Osteocyte (in vitro differentiated cells): ENCODE results near the gene SCN2A. TPM values are rescaled to one million over a fixed set of nuclear protein-coding genes. Genes with fewer than 3 reads are reported as not detected.
A peak's percentile ranks its signal among the peaks of the same experiment; 100 is the strongest.

Experiments used
- DNase-seq: peaks from one replicate; pipeline ENCODE4 v3.0.0; 2021; ENCODE audit warnings: mixed read lengths; ENCODE audit not compliant: unreplicated experiment; ENCODE audit errors: extremely low spot score
- H3K27ac Mint-ChIP-seq: one replicate; pipeline ENCODE4 v1.8.0; 2021; ENCODE audit warnings: mild to moderate bottlenecking, mixed read lengths; ENCODE audit not compliant: unreplicated experiment
- H3K27me3 Mint-ChIP-seq: one replicate; pipeline ENCODE4 v1.8.0; 2021; ENCODE audit warnings: mixed read lengths; ENCODE audit not compliant: unreplicated experiment
- H3K36me3 Mint-ChIP-seq: one replicate; pipeline ENCODE4 v1.8.0; 2021; ENCODE audit warnings: mixed read lengths; ENCODE audit not compliant: unreplicated experiment
- H3K4me1 Mint-ChIP-seq: one replicate; pipeline ENCODE4 v1.8.0; 2021; ENCODE audit warnings: mixed read lengths; ENCODE audit not compliant: unreplicated experiment
- H3K4me3 Mint-ChIP-seq: one replicate; pipeline ENCODE4 v1.8.0; 2021; ENCODE audit warnings: mild to moderate bottlenecking, moderate library complexity, mixed read lengths; ENCODE audit not compliant: unreplicated experiment
- H3K9me3 Mint-ChIP-seq: one replicate; pipeline ENCODE4 v1.8.0; 2021; ENCODE audit warnings: mixed read lengths; ENCODE audit not compliant: unreplicated experiment
- CTCF ChIP-seq: fragments of 200-600 bp; sonication (generic); IDR thresholded peaks from 2 replicates; pipeline ENCODE4 v1.5.0; 2021; ENCODE audit warnings: antibody characterized with exemption, mild to moderate bottlenecking, moderate library complexity
- long read RNA-seq: library from polyadenylated mRNA; unstranded; transcript quantifications from one replicate; pipeline ENCODE4 v2.0.0, GENCODE V29; 2021
- total RNA-seq: library from RNA; stranded (reverse); gene quantifications from 2 replicates; pipeline ENCODE4 v1.2.1, GENCODE V29; 2021

Gene SCN2A
- 0.24 and 0.73 TPM in 2 replicates for total RNA-seq
- long read RNA-seq, result 0 reads

GRCh38 chr2:165239230-165239629, at the start of gene SCN2A:
Gene SCN2A (plus strand): TSS chr2:165239414. CDS start chr2:165295824, 56,410 bp downstream.
- H3K36me3 Mint-ChIP-seq, result no peaks in the 10 kb centered on the region
- DNase-seq, result no peak

GRCh38 chr2:165191096-165191728, 48.0 kb upstream of the SCN2A start:
- H3K27me3 Mint-ChIP-seq, result peaks cover 42% of the 10 kb centered on the region
- DNase-seq, result no peak
- H3K36me3 Mint-ChIP-seq, result no peaks in the 10 kb centered on the region
- H3K9me3 Mint-ChIP-seq, result no peaks in the 10 kb centered on the region
- H3K4me1 Mint-ChIP-seq, result no peaks in the 10 kb centered on the region
- H3K27ac Mint-ChIP-seq, result no peak overlapping the region
- TF ChIP-seq CTCF, result no peak
- no peak overlapping the region for H3K4me3 Mint-ChIP-seq

More at GRCh38 chr2:165239230-165239629, at the start of gene SCN2A:
- peak; percentile 69 for TF ChIP-seq CTCF
- Mint-ChIP-seq H3K9me3 (no peaks in the 10 kb centered on the region), H3K27me3 (peaks cover 10% of the 10 kb centered on the region), H3K4me3 (no peak within 1 kb of the TSS), H3K27ac (no peak within 1 kb of the TSS), H3K4me1 (no peaks in the 10 kb centered on the region)

GRCh38 chr2:165192729-165193128, 46.5 kb upstream of the SCN2A start:
- Mint-ChIP-seq H3K36me3 (no peaks in the 10 kb centered on the region), H3K4me1 (no peaks in the 10 kb centered on the region), H3K9me3 (no peaks in the 10 kb centered on the region), H3K27ac (no peak overlapping the region), H3K27me3 (peaks cover 41% of the 10 kb centered on the region), H3K4me3 (no peak overlapping the region)
- no peak for DNase-seq
- no peak for TF ChIP-seq CTCF

- H3K4me1 Mint-ChIP-seq, result no peaks in the 10 kb centered on the region
- H3K9me3 Mint-ChIP-seq, result no peaks in the 10 kb centered on the region
- H3K36me3 Mint-ChIP-seq, result no peaks in the 10 kb centered on the region
- no peak overlapping the region for H3K4me3 Mint-ChIP-seq
- DNase-seq, result no peak
- no peak for TF ChIP-seq CTCF
- no peak overlapping the region for H3K27ac Mint-ChIP-seq
- peaks cover 41% of the 10 kb centered on the region for H3K27me3 Mint-ChIP-seq
Observed at GRCh38 chr2:165193178-165193777, 45.9 kb upstream of the SCN2A start.

- no peak overlapping the region for H3K27ac Mint-ChIP-seq
- no peak for DNase-seq
- H3K4me3 Mint-ChIP-seq, result no peak overlapping the region
- H3K4me1 Mint-ChIP-seq, result no peaks in the 10 kb centered on the region
- no peaks in the 10 kb centered on the region for H3K9me3 Mint-ChIP-seq
- peaks cover 35% of the 10 kb centered on the region for H3K27me3 Mint-ChIP-seq
- H3K36me3 Mint-ChIP-seq, result no peaks in the 10 kb centered on the region
- no peak for TF ChIP-seq CTCF
Observed at GRCh38 chr2:165196411-165196810, 42.8 kb upstream of the SCN2A start.
